ENCODE measurements around the gene ACCS.

The ACCS gene

DNA sequence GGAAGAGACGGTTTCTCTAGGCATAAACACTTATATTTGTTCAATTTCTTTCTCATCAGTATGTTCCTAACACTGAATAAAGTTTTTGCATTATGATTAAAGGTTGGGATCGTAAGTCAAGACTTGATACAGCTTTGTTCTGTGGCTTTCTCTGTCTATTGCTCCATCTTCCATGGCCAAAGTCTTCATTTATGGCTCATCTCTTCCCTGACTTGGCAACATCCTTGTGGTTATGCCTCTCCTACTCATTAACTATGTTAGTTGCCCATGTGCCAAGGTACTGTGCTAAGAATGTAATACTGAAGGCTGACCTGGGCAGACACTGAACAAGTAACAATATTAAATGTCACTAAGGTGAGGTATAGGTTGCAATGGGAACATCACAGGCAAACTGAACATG is 19.9 kb upstream of the ACCS start:
- TF ChIP-seq SIN3A (IDR thresholded peaks at IDR 0.05; ENCODE audit: borderline replicate concordance, insufficient read depth, low read length) (no peak), REST (IDR thresholded peaks at IDR 0.05; ENCODE audit: insufficient read depth in 1 of 2, low read depth in 2 of 2, low read length in 2 of 2) (no peak), TAF1 (IDR thresholded peaks at IDR 0.05; ENCODE audit: borderline replicate concordance, insufficient read depth, low read length) (no peak), FOXP2 (optimal IDR thresholded peaks at IDR 0.05; ENCODE audit: borderline replicate concordance, extremely low read depth, extremely low read length, insufficient read depth) (no peak), POLR2AphosphoS5 (IDR thresholded peaks at IDR 0.05; ENCODE audit: low read depth, low read length) (no peak)

DNA sequence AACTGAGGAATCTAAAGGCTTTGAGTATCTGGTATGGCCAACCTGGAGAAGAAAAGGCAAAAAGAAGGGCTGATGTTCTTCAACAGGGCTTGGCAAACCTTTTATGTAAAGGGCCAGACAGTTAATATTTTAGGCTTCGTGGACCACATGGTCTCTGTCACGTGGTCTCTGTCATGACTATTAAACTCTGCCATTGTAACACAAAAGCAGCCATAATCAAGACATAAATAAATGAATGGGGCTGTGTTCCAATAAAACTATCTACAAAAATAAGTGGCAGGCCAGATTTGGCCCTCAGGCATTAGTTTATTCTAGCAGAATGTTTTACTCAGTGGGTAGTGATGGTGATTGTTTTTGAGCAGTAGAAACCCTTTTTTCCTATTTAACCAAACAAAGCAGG is 18.8 kb upstream of the ACCS start:
- TF ChIP-seq POLR2AphosphoS5 (IDR thresholded peaks at IDR 0.05; ENCODE audit: low read depth, low read length) = no peak
- no peak for TF ChIP-seq REST (IDR thresholded peaks at IDR 0.05; ENCODE audit: insufficient read depth in 1 of 2, low read depth in 2 of 2, low read length in 2 of 2)
- no peak for TF ChIP-seq FOXP2 (optimal IDR thresholded peaks at IDR 0.05; ENCODE audit: borderline replicate concordance, extremely low read depth, extremely low read length, insufficient read depth)
- no peak for TF ChIP-seq TAF1 (IDR thresholded peaks at IDR 0.05; ENCODE audit: borderline replicate concordance, insufficient read depth, low read length)
- TF ChIP-seq SIN3A (IDR thresholded peaks at IDR 0.05; ENCODE audit: borderline replicate concordance, insufficient read depth, low read length) = no peak

GRCh38 chr11:44047931-44048431 is 18.1 kb upstream of the ACCS start, which contains the start of gene ACCSL:
TSS of gene ACCSL (plus strand) at chr11:44047981. CDS start at chr11:44048037, 56 bp downstream.
- TF ChIP-seq FOXP2 (optimal IDR thresholded peaks at IDR 0.05; ENCODE audit: borderline replicate concordance, extremely low read depth, extremely low read length, insufficient read depth) (no peak), SIN3A (IDR thresholded peaks at IDR 0.05; ENCODE audit: borderline replicate concordance, insufficient read depth, low read length) (no peak), POLR2AphosphoS5 (IDR thresholded peaks at IDR 0.05; ENCODE audit: low read depth, low read length) (no peak), TAF1 (IDR thresholded peaks at IDR 0.05; ENCODE audit: borderline replicate concordance, insufficient read depth, low read length) (no peak), REST (IDR thresholded peaks at IDR 0.05; ENCODE audit: insufficient read depth in 1 of 2, low read depth in 2 of 2, low read length in 2 of 2) (no peak)

- TF ChIP-seq TAF1 (IDR thresholded peaks at IDR 0.05; ENCODE audit: borderline replicate concordance, insufficient read depth, low read length) (no peak), POLR2AphosphoS5 (IDR thresholded peaks at IDR 0.05; ENCODE audit: low read depth, low read length) (no peak), FOXP2 (optimal IDR thresholded peaks at IDR 0.05; ENCODE audit: borderline replicate concordance, extremely low read depth, extremely low read length, insufficient read depth) (no peak), REST (IDR thresholded peaks at IDR 0.05; ENCODE audit: insufficient read depth in 1 of 2, low read depth in 2 of 2, low read length in 2 of 2) (no peak), SIN3A (IDR thresholded peaks at IDR 0.05; ENCODE audit: borderline replicate concordance, insufficient read depth, low read length) (no peak)
These were observed 16.2 kb upstream of the ACCS start for GRCh38 chr11:44049832-44050231.

DNA sequence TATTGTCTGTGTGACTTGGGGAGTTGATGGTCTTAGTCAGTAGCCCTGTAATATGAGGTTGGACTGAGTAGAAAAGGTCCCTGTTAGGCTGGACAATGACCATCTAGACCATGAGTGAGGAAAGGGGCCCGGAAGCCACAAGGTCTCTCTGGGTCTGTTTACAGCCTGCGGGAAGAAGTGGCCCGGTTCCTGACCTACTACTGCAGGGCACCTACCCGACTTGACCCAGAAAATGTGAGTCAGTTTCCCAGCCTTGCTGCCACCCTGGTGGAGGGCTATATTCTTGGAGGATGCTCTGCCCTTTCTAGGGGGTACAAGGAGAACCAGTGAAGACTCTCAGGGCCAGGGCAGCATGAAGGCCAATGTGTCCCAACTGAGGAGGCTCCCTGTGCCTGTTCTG is 14.9 kb upstream of the ACCS start:
- TF ChIP-seq SIN3A (IDR thresholded peaks at IDR 0.05; ENCODE audit: borderline replicate concordance, insufficient read depth, low read length) (no peak), POLR2AphosphoS5 (IDR thresholded peaks at IDR 0.05; ENCODE audit: low read depth, low read length) (no peak), TAF1 (IDR thresholded peaks at IDR 0.05; ENCODE audit: borderline replicate concordance, insufficient read depth, low read length) (no peak), FOXP2 (optimal IDR thresholded peaks at IDR 0.05; ENCODE audit: borderline replicate concordance, extremely low read depth, extremely low read length, insufficient read depth) (no peak), REST (IDR thresholded peaks at IDR 0.05; ENCODE audit: insufficient read depth in 1 of 2, low read depth in 2 of 2, low read length in 2 of 2) (no peak)
